ENCODE results near the gene ARMC2.

ARMC2 gene

GRCh38 chr6:109023356-109023925 lies 175.2 kb downstream of the ARMC2 start:
- no peak for DNase-seq (ENCODE audit: low read depth)

Measured in stimulated activated CD8-positive, alpha-beta memory T cell treated with anti-CD3 and anti-CD28 coated beads, Interleukin-4, amount 100 ng/mL, for 24 hours (primary cell).